NCI-H82 treated with DMSO at 0.1 percent for 48 hours (cell line): Measurements from ENCODE around the gene FUT6.
"Not testable (repeated sequence)": the region's sequence is repeated elsewhere in the genome, so short reads cannot be mapped to it uniquely, and the experiment has no call there.

Experiments used
- DNase-seq: peaks from one replicate; lab custom pipeline; 2025; ENCODE audit not compliant: unreplicated experiment; lab: John Stamatoyannopoulos, UW

FUT6 gene

GRCh38 chr19:5863030-5863665, 23.6 kb upstream of the FUT6 start:
- no peak for DNase-seq

DNA sequence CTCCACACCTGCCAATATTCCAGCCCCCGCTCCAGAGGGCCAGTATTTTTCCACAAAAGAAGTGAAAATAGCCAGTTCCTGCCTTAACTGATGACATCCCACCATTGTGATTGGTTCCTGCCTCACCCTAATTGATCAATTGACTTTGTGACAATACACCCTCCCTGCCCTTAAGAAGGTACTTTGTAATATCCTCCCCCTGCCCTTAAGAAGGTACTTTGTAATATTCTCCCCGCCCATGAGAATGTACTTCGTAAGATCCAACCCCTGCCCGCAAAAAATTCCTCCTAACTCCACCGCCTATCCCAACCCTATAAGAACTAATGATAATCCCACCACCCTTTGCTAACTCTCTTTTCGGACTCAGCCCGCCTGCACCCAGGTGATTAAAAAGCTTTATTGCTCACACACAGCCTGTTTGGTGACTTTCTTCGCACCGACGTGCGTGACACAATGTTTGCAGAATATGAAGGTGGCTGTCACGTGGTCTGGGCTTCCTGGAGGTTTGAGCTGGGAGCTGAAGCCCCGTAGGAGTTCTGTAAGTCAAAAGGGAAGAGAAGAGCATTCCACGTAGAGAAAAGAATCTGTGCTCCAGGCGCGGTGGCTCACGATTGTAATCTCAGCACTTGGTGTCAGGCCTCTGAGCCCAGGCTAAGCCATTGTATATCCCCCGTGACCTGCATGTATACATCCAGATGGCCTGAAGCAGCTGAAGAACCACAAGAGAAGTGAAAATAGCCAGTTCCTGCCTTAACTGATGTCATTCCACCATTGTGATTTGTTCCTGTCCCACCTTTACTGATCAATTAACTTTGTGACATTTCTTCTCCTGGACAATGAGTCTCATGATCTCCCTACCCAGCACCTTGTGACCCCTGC, 17.9 kb upstream of the FUT6 start:
- DNase-seq, result no peak

- peak; percentile 79 for DNase-seq
Measured at GRCh38 chr19:5855151-5855550, 15.6 kb upstream of the FUT6 start.

DNA sequence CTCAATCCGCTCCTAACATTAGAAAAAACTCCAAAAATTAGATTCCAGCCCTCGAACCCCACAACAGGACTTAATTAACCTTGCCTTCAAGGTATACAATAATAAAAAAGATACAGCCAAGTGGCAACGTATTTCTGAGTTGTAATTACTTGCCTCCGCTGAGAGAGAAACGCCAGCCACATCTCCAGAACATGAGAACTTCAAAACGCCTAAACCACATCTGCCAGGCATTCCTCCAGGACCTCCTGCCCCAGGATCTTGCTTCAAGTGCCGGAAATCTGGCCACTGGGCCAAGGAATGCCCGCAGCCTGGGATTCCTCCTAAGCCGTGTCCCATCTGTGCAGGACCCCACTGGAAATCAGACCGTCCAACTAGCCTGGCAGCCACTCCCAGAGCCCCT, 14.6 kb upstream of the FUT6 start:
- DNase-seq, result peak; percentile 35

- DNase-seq, result no peak
Measured at GRCh38 chr19:5851302-5851701, 11.8 kb upstream of the FUT6 start, which contains the start of gene FUT3. FUT3 (minus strand) TSS chr19:5851449.

GRCh38 chr19:5850743-5851293, 11.3 kb upstream of the FUT6 start:
- DNase-seq, result no peak

- DNase-seq, result no peak
Measured at GRCh38 chr19:5850189-5850588, 10.7 kb upstream of the FUT6 start.

- peak; percentile 90 for DNase-seq
Measured at GRCh38 chr19:5848621-5849020, 9.1 kb upstream of the FUT6 start.

GRCh38 chr19:5847846-5848245, 8.3 kb upstream of the FUT6 start:
- DNase-seq, result not testable (repeated sequence)

DNA sequence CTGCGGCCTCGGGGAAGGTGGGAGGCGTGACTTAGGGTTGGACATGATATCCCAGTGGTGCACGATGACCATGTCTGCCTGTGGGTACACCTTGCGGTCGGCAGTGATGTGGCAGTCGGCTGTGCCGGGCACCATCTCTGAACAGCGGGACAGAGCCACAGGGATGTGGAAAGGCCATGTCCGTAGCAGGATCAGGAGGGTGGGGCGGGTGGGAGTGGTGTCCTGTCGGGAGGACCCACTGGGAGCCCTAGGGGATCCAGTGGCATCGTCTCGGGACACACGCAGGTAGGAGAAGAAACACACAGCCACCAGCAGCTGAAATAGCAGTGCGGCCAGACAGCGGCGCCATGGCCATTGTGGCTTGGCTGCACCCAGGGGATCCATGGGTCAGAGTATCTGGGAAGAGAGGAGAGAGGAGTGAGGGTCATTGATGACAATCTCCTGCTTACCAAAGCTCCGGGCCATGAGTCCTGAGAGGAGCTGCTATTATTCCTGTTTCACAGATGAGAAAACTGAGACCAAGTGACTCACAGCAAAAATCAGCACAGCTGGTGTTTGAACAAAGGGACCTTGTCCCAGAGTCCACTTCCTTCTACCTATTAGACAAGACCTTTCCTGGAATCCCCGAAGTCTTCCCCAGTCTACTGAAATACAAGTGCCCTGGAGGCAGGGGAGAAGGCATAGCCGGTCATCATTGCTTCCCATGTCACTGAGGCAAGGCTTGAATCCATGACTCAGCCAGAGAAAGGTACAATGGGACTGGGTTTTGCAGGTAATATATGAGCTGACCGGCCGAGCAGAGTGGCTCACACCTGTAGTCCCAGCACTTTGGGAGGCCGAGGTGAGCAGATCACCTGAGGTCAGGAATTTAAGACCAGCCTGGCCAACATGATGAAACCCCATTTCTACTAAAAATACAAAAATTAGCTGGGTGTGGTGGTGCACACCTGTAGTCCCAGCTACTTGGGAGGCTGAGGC, 5.2 kb upstream of the FUT6 start:
- DNase-seq, result no peak

DNA sequence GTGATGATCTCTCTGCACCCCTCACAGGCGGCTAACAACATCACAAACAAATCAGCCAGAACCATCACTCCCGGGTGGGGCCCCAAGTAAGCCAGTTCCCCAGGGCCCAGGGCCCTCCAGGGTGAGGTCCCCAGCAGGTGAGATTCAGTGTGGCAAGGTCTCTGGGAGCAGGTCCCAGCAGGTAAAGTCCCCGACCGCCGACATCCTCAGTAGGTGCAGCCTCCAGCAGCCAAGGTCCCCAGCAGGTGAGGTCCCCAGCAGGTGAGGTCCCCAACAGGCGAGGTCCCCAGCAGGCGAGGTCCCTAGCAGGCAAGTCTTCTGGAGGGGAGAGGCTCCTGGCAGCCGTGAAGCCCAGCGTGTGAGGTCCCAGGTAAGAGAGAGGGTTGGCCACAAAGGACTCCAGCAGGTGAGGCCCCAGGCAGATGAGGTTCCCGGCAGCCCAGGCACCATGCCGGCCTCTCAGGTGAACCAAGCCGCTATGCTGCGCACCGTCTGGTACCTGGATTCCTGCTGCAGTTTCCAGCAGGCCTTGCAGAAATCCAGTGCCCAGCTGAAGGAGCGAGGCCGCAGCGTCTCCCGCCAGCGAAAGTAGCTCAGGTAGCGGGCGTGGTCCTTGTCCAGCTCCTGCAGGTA, 3.9 kb upstream of the FUT6 start:
- DNase-seq, result no peak

DNA sequence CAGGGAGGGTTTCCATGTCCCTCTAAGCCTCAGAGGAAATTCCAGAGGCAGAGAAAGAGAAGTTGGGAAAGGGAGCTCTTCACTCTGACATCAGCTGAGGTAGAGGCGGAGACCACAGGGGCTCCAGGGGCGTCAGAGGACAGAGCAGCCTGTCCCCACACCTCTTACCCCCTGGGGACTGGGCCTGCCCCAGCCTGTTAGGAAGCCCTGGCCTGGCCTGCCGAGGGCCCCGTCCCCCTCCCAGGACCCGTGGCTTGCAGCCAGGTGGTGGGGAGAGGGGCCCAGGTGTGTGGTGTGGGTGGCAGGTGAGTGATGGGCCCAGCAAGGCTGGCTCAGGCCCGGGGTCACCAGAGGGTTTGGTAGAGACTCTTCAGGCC, 2.2 kb upstream of the FUT6 start:
- DNase-seq, result not testable (repeated sequence)

- DNase-seq, result no peak
Measured at GRCh38 chr19:5838353-5839064, 993 bp downstream of the FUT6 start.

- no peak for DNase-seq
Measured at GRCh38 chr19:5837761-5838352, 1.6 kb downstream of the FUT6 start.

DNA sequence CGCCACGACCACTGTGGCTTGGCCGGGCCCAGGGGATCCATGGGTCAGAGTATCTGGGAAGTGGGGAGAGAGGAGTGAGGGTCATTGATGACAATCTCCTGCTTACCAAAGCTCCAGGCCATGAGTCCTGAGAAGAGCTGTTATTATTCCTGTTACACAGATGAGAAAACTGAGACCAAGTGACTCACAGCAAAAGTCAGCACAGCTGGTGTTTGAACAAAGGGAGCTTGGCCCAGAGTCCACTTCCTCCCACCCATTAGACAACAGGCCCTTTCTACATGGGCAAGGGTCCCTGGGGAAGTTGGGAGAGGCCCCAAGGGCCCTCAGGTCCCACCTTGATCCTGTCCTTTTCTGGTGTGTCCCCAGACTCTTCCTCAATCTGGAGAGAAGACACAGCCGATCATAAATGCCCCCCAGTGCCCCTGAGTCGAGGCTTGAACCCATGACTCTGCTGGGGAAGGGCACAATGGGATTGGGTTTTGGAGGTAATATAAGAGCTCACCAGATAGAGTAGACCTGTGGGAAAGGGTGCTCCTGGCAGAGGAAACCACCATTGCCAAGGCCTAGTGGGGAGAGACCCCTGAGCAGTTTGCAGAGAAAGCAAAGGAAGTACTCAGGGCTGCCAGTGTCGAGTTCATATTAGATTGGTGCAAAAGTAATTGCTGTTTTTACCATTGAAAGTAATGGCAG, 6.8 kb downstream of the FUT6 start:
- no peak for DNase-seq

- no peak for DNase-seq
Measured at GRCh38 chr19:5832061-5832460, 7.4 kb downstream of the FUT6 start.

DNA sequence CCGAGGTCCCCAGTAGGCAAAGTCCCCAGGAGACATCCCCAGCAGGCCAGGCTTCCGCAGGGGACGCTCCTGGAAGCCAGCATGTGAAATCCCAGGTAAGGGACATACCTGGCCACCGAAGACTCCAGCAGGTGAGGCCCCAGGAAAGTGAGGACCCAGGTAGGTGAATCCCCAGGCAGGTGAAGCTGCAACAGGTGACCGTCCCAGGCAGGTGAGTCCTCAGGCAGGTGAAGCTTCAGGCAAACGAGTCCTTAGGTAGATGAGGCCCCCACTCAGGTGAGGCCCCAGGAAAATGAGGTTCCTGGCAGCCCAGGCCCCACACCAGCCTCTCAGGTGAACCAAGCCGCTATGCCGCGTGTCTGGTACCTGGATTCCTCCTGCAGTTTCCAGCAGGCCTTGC, 8.3 kb downstream of the FUT6 start:
- DNase-seq, result no peak

DNA sequence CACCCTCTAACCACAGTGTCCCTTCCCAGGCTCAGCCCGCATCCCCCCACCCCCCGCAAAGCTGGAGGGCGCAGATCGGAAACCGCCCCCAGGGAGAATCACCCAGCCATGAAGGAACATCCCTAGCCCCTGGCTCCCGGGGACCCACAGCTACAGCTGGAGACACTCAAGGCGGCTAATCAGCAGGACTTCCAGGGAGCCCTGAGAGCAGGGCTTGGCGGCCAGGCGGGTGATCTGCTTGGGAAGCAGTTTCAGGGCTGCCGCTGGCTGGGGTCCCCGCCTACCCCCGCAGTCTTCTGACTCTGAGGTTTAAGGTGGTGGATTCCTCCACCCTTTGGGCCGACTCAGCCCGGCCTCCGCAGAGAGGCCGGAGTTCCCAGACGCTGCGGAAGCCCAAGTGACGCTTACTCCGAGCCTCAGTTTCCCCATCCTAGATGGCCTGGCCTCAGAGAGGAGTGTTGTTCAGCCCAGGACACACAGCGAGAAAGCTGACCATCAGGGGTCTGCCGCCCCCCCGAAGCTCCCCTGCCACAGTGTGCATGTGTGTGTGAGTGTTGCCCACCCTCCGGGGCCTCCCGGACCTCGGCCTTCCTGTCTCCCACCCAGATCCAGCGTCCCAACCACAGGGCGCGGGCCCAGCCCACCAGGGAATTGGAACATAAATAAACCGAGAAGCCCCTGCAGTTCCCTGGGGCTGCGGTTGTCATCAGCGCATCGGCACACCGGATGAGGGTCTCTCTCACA, 9.8 kb downstream of the FUT6 start:
- no peak for DNase-seq
